HG02938 (cell line): Measurements from ENCODE around the gene BUB3.

ENCODE experiments used
- ATAC-seq: cut with Tn5 transposase; IDR thresholded peaks from one replicate; pipeline ENCODE4 v1.9.1; 2021; ENCODE audit warnings: mild to moderate bottlenecking, moderate library complexity; ENCODE audit not compliant: unreplicated experiment

BUB3 gene

GRCh38 chr10:123140983-123141390 lies 13.2 kb upstream of the BUB3 start:
- no peak for ATAC-seq

GRCh38 chr10:123141791-123142700 lies 12.2 kb upstream of the BUB3 start:
- ATAC-seq: no peak

GRCh38 chr10:123142701-123143161 lies 11.5 kb upstream of the BUB3 start:
- no peak for ATAC-seq

GRCh38 chr10:123143162-123143824 lies 10.9 kb upstream of the BUB3 start:
- no peak for ATAC-seq

GRCh38 chr10:123143825-123144168 lies 10.4 kb upstream of the BUB3 start:
- ATAC-seq: no peak

- no peak for ATAC-seq
These were observed 9.3 kb upstream of the BUB3 start for GRCh38 chr10:123144697-123145541.

GRCh38 chr10:123145542-123146012 lies 8.6 kb upstream of the BUB3 start:
- ATAC-seq: no peak

GRCh38 chr10:123146013-123146893 lies 7.9 kb upstream of the BUB3 start:
- ATAC-seq: no peak

GRCh38 chr10:123146894-123147634 lies 7.1 kb upstream of the BUB3 start:
- no peak for ATAC-seq

- ATAC-seq: no peak
These were observed 6.4 kb upstream of the BUB3 start, which contains the start of gene HMX2 for GRCh38 chr10:123147635-123148413. TSS of gene HMX2 (plus strand) at chr10:123148136. CDS start at chr10:123148379, 243 bp downstream.

GRCh38 chr10:123148414-123149161 lies 5.6 kb upstream of the BUB3 start:
- ATAC-seq: no peak

GRCh38 chr10:123149162-123149567 lies 5.0 kb upstream of the BUB3 start:
- no peak for ATAC-seq

- no peak for ATAC-seq
These were observed 4.5 kb upstream of the BUB3 start for GRCh38 chr10:123149568-123150270.

GRCh38 chr10:123150271-123150985 lies 3.8 kb upstream of the BUB3 start:
- no peak for ATAC-seq

GRCh38 chr10:123150986-123151736 lies 3.0 kb upstream of the BUB3 start:
- ATAC-seq: no peak

- no peak for ATAC-seq
These were observed 2.5 kb upstream of the BUB3 start for GRCh38 chr10:123151737-123152135.
